Measurements from ENCODE around the gene ATP8A2.
A peak's percentile ranks its signal among the peaks of the same experiment; 100 is the strongest.

ATP8A2 gene

GRCh38 chr13:26048741-26049140 is 677.0 kb downstream of the ATP8A2 start:
- intact Hi-C loops (cut with DNase I; ENCODE audit: low total_unique reads), result no loop called here
- Histone ChIP-seq H3K36me3 (no peaks in the 10 kb centered on the region), H3K4me1 (peaks cover 0 to 33% (median 16%) of the 10 kb centered on the region in 4 donors), H3K27ac (no peak overlapping the region), H3K9me3 (no peaks in the 10 kb centered on the region), H3K4me3 (no peak overlapping the region), H3K27me3 (peaks cover 0 to 71% of the 10 kb centered on the region in 2 donors)
- TF ChIP-seq CTCF (IDR thresholded peaks at IDR 0.05), result no peak
- DNase-seq, result no peak

- peak overlapping the region; percentile 35 to 49 for H3K4me3 ChIP-seq
- no peaks in the 10 kb centered on the region for H3K9me3 ChIP-seq
- TF ChIP-seq CTCF (IDR thresholded peaks at IDR 0.05), result no peak
- no peaks in the 10 kb centered on the region for H3K36me3 ChIP-seq
- intact Hi-C loops (cut with DNase I; ENCODE audit: low total_unique reads), result no loop called here
- H3K27ac ChIP-seq, result no peak overlapping the region
- no peak for DNase-seq
- peaks cover 0 to 72% of the 10 kb centered on the region in 2 donors for H3K27me3 ChIP-seq
- peaks cover 0 to 33% (median 16%) of the 10 kb centered on the region in 4 donors for H3K4me1 ChIP-seq
Observed at GRCh38 chr13:26050568-26051230, 678.9 kb downstream of the ATP8A2 start.

- Histone ChIP-seq H3K36me3 (no peaks in the 10 kb centered on the region), H3K27ac (no peak overlapping the region), H3K4me3 (peak overlapping the region; percentile 35 to 49), H3K27me3 (peaks cover 0 to 72% of the 10 kb centered on the region in 2 donors), H3K4me1 (peaks cover 0 to 33% (median 16%) of the 10 kb centered on the region in 4 donors), H3K9me3 (no peaks in the 10 kb centered on the region)
- intact Hi-C loops (cut with DNase I; ENCODE audit: low total_unique reads), result no loop called here
- TF ChIP-seq CTCF (IDR thresholded peaks at IDR 0.05), result no peak
- DNase-seq, result no peak
Observed at GRCh38 chr13:26051231-26051656, 679.5 kb downstream of the ATP8A2 start.

- Histone ChIP-seq H3K36me3 (no peaks in the 10 kb centered on the region), H3K27me3 (peaks cover 0 to 68% of the 10 kb centered on the region in 2 donors), H3K9me3 (no peaks in the 10 kb centered on the region), H3K27ac (no peak within 1 kb of the TSS), H3K4me3 (peak within 1 kb of the TSS; percentile 35 to 49), H3K4me1 (peaks cover 0 to 33% (median 16%) of the 10 kb centered on the region in 4 donors)
- intact Hi-C loops (cut with DNase I; ENCODE audit: low total_unique reads), result no loop called here
- no peak for DNase-seq
- TF ChIP-seq CTCF (IDR thresholded peaks at IDR 0.05), result no peak
Observed at GRCh38 chr13:26051657-26052311, 680.0 kb downstream of the ATP8A2 start, which contains the start of gene SHISA2. TSS of gene SHISA2 (minus strand) at chr13:26052016. CDS start at chr13:26050975, 1,041 bp downstream.

GRCh38 chr13:26052337-26052736 is 680.6 kb downstream of the ATP8A2 start:
- no peak overlapping the region for H3K4me3 ChIP-seq
- intact Hi-C loops (cut with DNase I; ENCODE audit: low total_unique reads), result no loop called here

More at GRCh38 chr13:26052337-26052736, 680.6 kb downstream of the ATP8A2 start:
- Histone ChIP-seq H3K4me1 (peaks cover 0 to 33% (median 16%) of the 10 kb centered on the region in 4 donors), H3K9me3 (no peaks in the 10 kb centered on the region), H3K27me3 (peaks cover 0 to 64% of the 10 kb centered on the region in 2 donors), H3K27ac (no peak overlapping the region), H3K36me3 (no peaks in the 10 kb centered on the region)
- no peak for TF ChIP-seq CTCF (IDR thresholded peaks at IDR 0.05)
- no peak for DNase-seq

All from tibial artery (tissue), 4 donors.